Rectal smooth muscle tissue (tissue), 1 donor: ENCODE data around the gene THRAP3.

Source experiments
- H3K27ac ChIP-seq: one replicate; pipeline ENCODE4 v1.7.0; 2013; ENCODE audit warnings: low read depth, low read length, inconsistent platforms
- H3K27me3 ChIP-seq: one replicate; pipeline ENCODE4 v1.7.0; 2013; ENCODE audit warnings: low read length; ENCODE audit not compliant: control insufficient read depth, insufficient read depth
- H3K36me3 ChIP-seq: one replicate; pipeline ENCODE4 v1.7.0; 2013; ENCODE audit warnings: low read length; ENCODE audit not compliant: control insufficient read depth, insufficient read depth
- H3K4me1 ChIP-seq: one replicate; pipeline ENCODE4 v1.7.0; 2013; ENCODE audit warnings: low read length; ENCODE audit not compliant: control insufficient read depth, insufficient read depth
- H3K4me3 ChIP-seq: one replicate; pipeline ENCODE4 v1.7.0; 2013; ENCODE audit warnings: low read length
- H3K9ac ChIP-seq: one replicate; pipeline ENCODE4 v1.7.0; 2013; ENCODE audit warnings: low read length

THRAP3 gene

DNA sequence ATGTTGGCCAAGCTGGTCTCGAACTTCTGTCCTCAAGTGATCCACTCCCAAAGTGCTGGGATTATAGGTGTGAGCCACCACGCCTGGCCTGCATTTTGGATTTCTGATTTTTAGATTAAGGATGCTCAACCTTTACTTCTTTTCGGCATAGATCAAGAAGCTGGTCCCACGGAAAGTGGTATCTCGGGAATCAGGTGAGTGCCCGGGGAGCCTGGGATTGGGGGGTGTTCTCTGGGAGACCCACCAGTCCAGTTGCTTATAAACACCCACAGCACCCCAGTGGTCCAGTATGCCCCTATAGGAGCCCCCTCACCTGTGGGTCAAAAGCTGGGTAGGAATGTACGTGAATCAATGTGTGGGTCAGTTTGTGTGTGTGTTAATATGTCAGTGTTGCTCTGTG, 85.2 kb downstream of the THRAP3 start:
- Histone ChIP-seq H3K27me3 (no peaks in the 10 kb centered on the region), H3K4me1 (peaks cover 5% of the 10 kb centered on the region), H3K4me3 (no peak overlapping the region), H3K27ac (no peak overlapping the region), H3K9ac (no peak overlapping the region), H3K36me3 (no peaks in the 10 kb centered on the region)

DNA sequence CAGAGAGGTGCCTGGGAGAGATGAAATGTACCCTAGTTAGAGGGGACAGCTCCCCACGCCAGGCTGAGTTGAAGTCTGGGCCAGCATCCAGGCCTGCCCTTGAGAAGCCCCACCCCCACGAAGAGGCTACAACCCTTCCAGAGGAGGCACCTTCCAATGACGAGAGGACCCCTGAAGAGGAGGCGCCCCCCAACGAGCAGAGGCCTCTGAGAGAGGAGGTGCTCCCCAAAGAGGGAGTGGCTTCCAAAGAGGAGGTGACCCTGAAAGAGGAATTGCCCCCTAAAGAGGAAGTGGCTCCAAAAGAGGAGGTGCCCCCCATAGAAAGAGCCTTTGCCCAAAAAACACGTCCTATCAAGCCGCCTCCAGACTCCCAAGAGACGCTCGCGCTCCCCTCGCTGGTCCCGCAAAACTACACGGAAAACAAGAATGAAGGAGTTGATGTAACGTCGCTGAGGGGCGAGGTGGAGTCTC, 96.1 kb downstream of the THRAP3 start:
- Histone ChIP-seq H3K27ac (no peak overlapping the region), H3K9ac (no peak overlapping the region)

DNA sequence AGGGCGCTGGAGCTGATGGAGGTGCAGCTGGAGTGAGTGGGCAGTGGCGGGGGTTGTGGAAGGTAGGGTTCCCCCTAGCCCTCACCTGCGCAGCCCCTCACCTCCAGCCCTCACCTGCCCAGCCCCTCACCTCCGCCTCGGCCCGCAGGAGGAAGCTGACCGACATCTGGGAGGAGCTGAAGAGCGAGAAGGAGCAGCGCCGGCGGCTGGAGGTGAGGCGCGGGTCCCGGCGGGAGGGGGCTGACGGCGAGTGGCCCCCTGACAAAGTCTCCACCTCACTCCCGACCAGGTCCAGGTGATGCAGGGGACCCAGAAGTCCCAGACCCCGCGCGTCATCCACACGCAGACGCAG, 96.5 kb downstream of the THRAP3 start:
- no peaks in the 10 kb centered on the region for H3K36me3 ChIP-seq
- no peak overlapping the region for H3K27ac ChIP-seq
- H3K4me1 ChIP-seq, result peaks cover 3% of the 10 kb centered on the region
- peak overlapping the region; percentile 58 for H3K4me3 ChIP-seq
- H3K27me3 ChIP-seq, result no peaks in the 10 kb centered on the region
- no peak overlapping the region for H3K9ac ChIP-seq

More for the DNA sequence above, 96.1 kb downstream of the THRAP3 start:
- Histone ChIP-seq H3K36me3 (no peaks in the 10 kb centered on the region), H3K4me3 (peak overlapping the region; percentile 58), H3K4me1 (peaks cover 3% of the 10 kb centered on the region), H3K27me3 (no peaks in the 10 kb centered on the region)

DNA sequence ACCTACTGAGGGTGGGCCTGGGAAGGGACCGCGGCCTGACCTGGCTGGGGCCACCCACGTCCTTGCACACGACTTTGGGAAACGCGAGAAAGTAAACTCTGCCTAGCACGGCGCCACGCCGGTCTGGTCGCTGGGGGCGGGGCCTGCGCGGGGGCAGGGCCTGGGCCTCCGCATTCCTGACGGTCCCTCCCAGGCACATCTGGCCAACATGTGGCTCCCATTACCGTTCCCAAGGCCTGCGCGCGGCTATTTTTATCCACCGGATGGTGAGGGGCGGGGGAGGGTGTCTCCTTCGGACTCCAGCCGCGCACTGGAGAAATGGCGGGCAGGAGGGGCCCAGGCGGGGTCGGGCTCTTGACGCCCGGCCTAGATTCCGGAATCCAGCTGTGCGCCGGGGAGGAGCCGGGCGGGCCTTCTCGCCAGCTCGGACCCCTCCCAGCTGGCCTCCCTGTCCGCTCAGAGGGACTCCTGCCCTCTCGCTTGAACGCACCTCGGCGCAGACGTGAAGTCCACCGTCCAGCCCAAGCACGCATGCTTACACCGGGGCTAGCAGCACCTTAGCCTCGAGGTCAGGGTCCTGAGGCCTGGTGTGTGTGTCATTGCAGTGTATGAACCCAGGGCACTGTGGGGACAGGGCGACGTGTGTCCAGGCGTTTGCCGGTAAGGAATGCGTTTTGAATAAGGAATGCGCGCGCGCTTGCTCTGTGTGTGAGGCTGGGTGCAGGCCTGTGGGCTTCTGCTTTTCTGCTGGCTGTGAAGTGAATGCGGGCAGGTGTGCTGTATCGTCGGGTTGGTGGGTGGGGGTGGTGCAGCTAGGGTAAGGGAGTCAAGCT, 97.1 kb downstream of the THRAP3 start:
- H3K27me3 ChIP-seq, result no peaks in the 10 kb centered on the region
- no peaks in the 10 kb centered on the region for H3K36me3 ChIP-seq
- no peak overlapping the region for H3K9ac ChIP-seq
- H3K4me3 ChIP-seq, result peak overlapping the region; percentile 58
- H3K4me1 ChIP-seq, result peaks cover 3% of the 10 kb centered on the region
- H3K27ac ChIP-seq, result peak overlapping the region; percentile 53

GRCh38 chr1:36322041-36322785, 98.0 kb downstream of the THRAP3 start:
- Histone ChIP-seq H3K4me1 (peaks cover 3% of the 10 kb centered on the region), H3K36me3 (no peaks in the 10 kb centered on the region), H3K27ac (peak overlapping the region; percentile 57), H3K4me3 (peak overlapping the region; percentile 58), H3K27me3 (no peaks in the 10 kb centered on the region), H3K9ac (no peak overlapping the region)

GRCh38 chr1:36322786-36323635, 98.8 kb downstream of the THRAP3 start:
- Histone ChIP-seq H3K27me3 (no peaks in the 10 kb centered on the region), H3K9ac (peak overlapping the region; percentile 41)

GRCh38 chr1:36323636-36324352, 99.6 kb downstream of the THRAP3 start, which contains the start of gene EVA1B:
Gene EVA1B, minus strand, starts transcription at chr1:36323645. Its CDS starts 608 bp downstream, at chr1:36323037.
- Histone ChIP-seq H3K4me1 (peaks cover 3% of the 10 kb centered on the region), H3K27me3 (no peaks in the 10 kb centered on the region), H3K9ac (peak within 1 kb of the TSS; percentile 41), H3K27ac (peak within 1 kb of the TSS; percentile 57), H3K4me3 (peak within 1 kb of the TSS; percentile 75), H3K36me3 (no peaks in the 10 kb centered on the region)

More at GRCh38 chr1:36322786-36323635, 98.8 kb downstream of the THRAP3 start:
- Histone ChIP-seq H3K4me3 (peak overlapping the region; percentile 75), H3K4me1 (peaks cover 3% of the 10 kb centered on the region), H3K36me3 (no peaks in the 10 kb centered on the region), H3K27ac (peak overlapping the region; percentile 57)

GRCh38 chr1:36324353-36324703, 100.1 kb downstream of the THRAP3 start:
- Histone ChIP-seq H3K9ac (no peak overlapping the region), H3K4me1 (peaks cover 3% of the 10 kb centered on the region), H3K36me3 (no peaks in the 10 kb centered on the region), H3K27me3 (no peaks in the 10 kb centered on the region), H3K4me3 (no peak overlapping the region), H3K27ac (peak overlapping the region; percentile 16)

DNA sequence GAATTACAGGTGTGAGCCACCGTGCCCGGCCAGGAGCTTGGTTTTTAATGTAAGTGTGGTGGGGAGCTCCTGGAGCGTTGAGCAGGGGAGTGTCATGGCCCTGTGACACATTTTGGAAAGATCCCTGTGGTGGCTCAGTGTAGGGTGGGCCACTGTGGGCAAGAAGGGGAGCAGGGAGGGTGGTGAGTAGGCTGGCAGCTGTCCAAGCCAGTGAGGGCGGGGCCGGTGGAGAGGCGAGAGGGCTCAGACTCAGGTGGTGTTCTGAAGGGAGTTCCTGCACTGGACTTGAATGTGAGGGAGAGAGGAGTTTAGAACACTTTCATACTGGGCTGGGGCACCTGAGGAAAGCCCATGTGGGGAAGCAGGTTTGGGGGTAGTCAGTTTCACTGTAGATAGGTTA, 102.3 kb downstream of the THRAP3 start:
- H3K36me3 ChIP-seq, result no peaks in the 10 kb centered on the region
- H3K9ac ChIP-seq, result no peak overlapping the region
- peaks cover 3% of the 10 kb centered on the region for H3K4me1 ChIP-seq
- no peak overlapping the region for H3K27ac ChIP-seq
- no peak overlapping the region for H3K4me3 ChIP-seq
- no peaks in the 10 kb centered on the region for H3K27me3 ChIP-seq

- peaks cover 3% of the 10 kb centered on the region for H3K4me1 ChIP-seq
- H3K9ac ChIP-seq, result no peak overlapping the region
- H3K27ac ChIP-seq, result no peak overlapping the region
- no peak overlapping the region for H3K4me3 ChIP-seq
- H3K27me3 ChIP-seq, result no peaks in the 10 kb centered on the region
- no peaks in the 10 kb centered on the region for H3K36me3 ChIP-seq
Measured at GRCh38 chr1:36327421-36328087, 103.3 kb downstream of the THRAP3 start.

- H3K36me3 ChIP-seq, result no peaks in the 10 kb centered on the region
- peaks cover 3% of the 10 kb centered on the region for H3K4me1 ChIP-seq
- no peak overlapping the region for H3K9ac ChIP-seq
- no peak overlapping the region for H3K4me3 ChIP-seq
- H3K27ac ChIP-seq, result no peak overlapping the region
- H3K27me3 ChIP-seq, result no peaks in the 10 kb centered on the region
Measured at GRCh38 chr1:36328088-36328480, 103.8 kb downstream of the THRAP3 start.
